Suprapubic skin (tissue), 4 donors: Measurements from ENCODE around the gene ATXN7. TPM values are rescaled to one million over a fixed set of nuclear protein-coding genes. Genes with fewer than 3 reads are reported as not detected.

ENCODE experiments used
- DNase-seq, 2 donors: peaks; one replicate each; pipeline ENCODE4 v3.0.0-alpha.2; 2019; ENCODE audit warnings: low spot score in 2 of 2
- H3K27ac ChIP-seq: fragments of 200-600 bp; sonication (generic); one replicate; pipeline ENCODE4 v1.5.1; 2019
- H3K27me3 ChIP-seq: fragments of 200-600 bp; sonication (generic); one replicate; pipeline ENCODE4 v1.5.1; 2019
- H3K36me3 ChIP-seq: fragments of 200-600 bp; sonication (generic); one replicate; pipeline ENCODE4 v1.5.1; 2019
- H3K4me1 ChIP-seq: fragments of 200-600 bp; sonication (generic); one replicate; pipeline ENCODE4 v1.5.1; 2019
- H3K4me3 ChIP-seq: fragments of 200-600 bp; sonication (generic); one replicate; pipeline ENCODE4 v1.5.1; 2019; ENCODE audit warnings: mild to moderate bottlenecking
- H3K9me3 ChIP-seq: fragments of 200-600 bp; sonication (generic); one replicate; pipeline ENCODE4 v1.5.1; 2019
- CTCF ChIP-seq, 2 donors: fragments of 200-600 bp in 1 of 2; fragments of 450-650 bp in 1 of 2; sonication (generic) in 1 of 2; IDR thresholded peaks; one replicate each; pipeline ENCODE4 v1.5.1; 2016 to 2019; ENCODE audit warnings: antibody characterized with exemption in 2 of 2, mild to moderate bottlenecking in 1 of 2, moderate library complexity in 1 of 2
- EP300 ChIP-seq: sonication (generic); formaldehyde crosslinking; IDR thresholded peaks from one replicate; pipeline ENCODE4 v1.6.1; 2017; ENCODE audit warnings: antibody characterized with exemption
- POLR2A ChIP-seq, 2 donors: fragments of 450-650 bp; IDR thresholded peaks; one replicate each; pipeline ENCODE4 v1.6.1; 2017; ENCODE audit warnings: antibody characterized with exemption in 2 of 2, mild to moderate bottlenecking in 2 of 2, moderate library complexity in 2 of 2
- POLR2AphosphoS5 ChIP-seq, 3 donors: sonication (generic); formaldehyde crosslinking; IDR thresholded peaks; one replicate each; pipeline ENCODE4 v1.6.1; 2017; ENCODE audit warnings: antibody characterized with exemption in 3 of 3
- WGBS: methylation state at CpG from one replicate; pipeline ENCODE4 v1.1.5; 2018; 5-methylcytosine and 5-hydroxymethylcytosine counted together
- total RNA-seq, 4 donors: library from RNA; depleted of rRNA; stranded (reverse); fragments of >200 nt; gene quantifications; one replicate each; pipeline ENCODE4 v1.1.0, GENCODE V29; 2016

ATXN7 gene
- total RNA-seq, 4 donors from 2014 or later = 22.9 to 101 (median 44.2) TPM

- Histone ChIP-seq H3K4me1 (no peaks in the 10 kb centered on the region), H3K9me3 (no peaks in the 10 kb centered on the region), H3K4me3 (no peak overlapping the region), H3K27ac (no peak overlapping the region), H3K27me3 (no peaks in the 10 kb centered on the region), H3K36me3 (peaks cover 78% of the 10 kb centered on the region)
- 61% methylated on average over 4 of the region's 4 CpGs for WGBS
- DNase-seq = no peak
- no peak for TF ChIP-seq CTCF (IDR thresholded peaks at IDR 0.05)
- TF ChIP-seq EP300 = no peak
- TF ChIP-seq POLR2A (IDR thresholded peaks at IDR 0.05) = no peak
- TF ChIP-seq POLR2AphosphoS5 (IDR thresholded peaks at IDR 0.05) = no peak
These were observed 125.3 kb downstream of the ATXN7 start for GRCh38 chr3:63988943-63989342.

GRCh38 chr3:63990204-63990603 lies 126.5 kb downstream of the ATXN7 start:
- TF ChIP-seq POLR2AphosphoS5 (IDR thresholded peaks at IDR 0.05) (no peak), POLR2A (IDR thresholded peaks at IDR 0.05) (no peak), CTCF (IDR thresholded peaks at IDR 0.05) (no peak), EP300 (no peak)
- peaks cover 79% of the 10 kb centered on the region for H3K36me3 ChIP-seq

DNA sequence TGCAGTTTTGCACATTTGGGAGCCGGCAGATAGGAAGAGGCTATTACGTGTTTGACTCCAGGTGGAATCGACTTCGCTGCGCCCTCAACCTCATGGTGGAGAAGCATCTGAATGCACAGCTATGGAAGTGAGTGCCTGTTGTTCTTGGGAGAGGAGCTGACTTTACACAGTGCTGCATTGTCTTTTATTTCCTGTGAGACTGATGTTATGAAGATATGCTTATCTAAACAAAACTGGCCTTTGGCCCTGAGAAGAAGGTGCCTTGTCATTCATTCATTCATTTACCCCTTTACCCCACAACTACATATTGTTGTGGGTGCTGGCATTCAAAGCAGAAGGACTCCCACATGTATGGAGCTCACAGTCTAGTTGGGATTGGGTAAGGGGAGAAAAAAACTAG lies 127.1 kb downstream of the ATXN7 start:
- Histone ChIP-seq H3K4me3 (no peak overlapping the region), H3K27ac (no peak overlapping the region), H3K4me1 (no peaks in the 10 kb centered on the region), H3K9me3 (no peaks in the 10 kb centered on the region), H3K27me3 (no peaks in the 10 kb centered on the region), H3K36me3 (peaks cover 79% of the 10 kb centered on the region)
- no peak for TF ChIP-seq CTCF (IDR thresholded peaks at IDR 0.05)
- no peak for TF ChIP-seq POLR2AphosphoS5 (IDR thresholded peaks at IDR 0.05)
- TF ChIP-seq EP300 = no peak
- TF ChIP-seq POLR2A (IDR thresholded peaks at IDR 0.05) = no peak
- 89% methylated on average over 5 of the region's 5 CpGs for WGBS
- DNase-seq = no peak

More at GRCh38 chr3:63990204-63990603, 126.5 kb downstream of the ATXN7 start:
- no peak for DNase-seq
- Histone ChIP-seq H3K9me3 (no peaks in the 10 kb centered on the region), H3K27ac (no peak overlapping the region), H3K4me1 (no peaks in the 10 kb centered on the region), H3K4me3 (no peak overlapping the region), H3K27me3 (no peaks in the 10 kb centered on the region)
- 93% methylated on average over 14 of the region's 14 CpGs for WGBS

DNA sequence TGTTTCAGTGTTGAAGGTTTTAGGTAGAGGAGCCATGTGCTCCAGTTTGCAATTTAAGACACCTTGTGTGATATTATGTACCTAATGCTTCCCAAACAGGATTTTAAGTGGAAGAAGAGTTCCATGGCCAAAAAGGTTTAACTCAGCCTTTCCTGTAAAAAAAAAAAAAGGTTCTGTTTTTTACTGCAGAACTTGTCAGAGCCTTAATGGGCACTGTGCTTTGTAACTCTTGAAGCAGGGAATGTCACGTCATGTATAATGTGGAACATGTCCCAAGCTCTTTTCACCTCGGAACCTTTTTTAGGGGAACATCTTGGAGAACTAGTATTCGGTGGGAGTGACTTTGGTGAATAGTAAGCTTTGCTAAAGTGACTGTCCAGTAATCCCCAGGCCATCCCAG lies 128.0 kb downstream of the ATXN7 start:
- no peak for DNase-seq
- Histone ChIP-seq H3K27ac (no peak overlapping the region), H3K4me1 (no peaks in the 10 kb centered on the region), H3K4me3 (no peak overlapping the region), H3K27me3 (no peaks in the 10 kb centered on the region), H3K36me3 (peaks cover 81% of the 10 kb centered on the region), H3K9me3 (no peaks in the 10 kb centered on the region)
- WGBS = 92% methylated on average over 3 of the region's 3 CpGs
- TF ChIP-seq POLR2AphosphoS5 (IDR thresholded peaks at IDR 0.05) (no peak), POLR2A (IDR thresholded peaks at IDR 0.05) (no peak), CTCF (IDR thresholded peaks at IDR 0.05) (no peak), EP300 (no peak)

DNA sequence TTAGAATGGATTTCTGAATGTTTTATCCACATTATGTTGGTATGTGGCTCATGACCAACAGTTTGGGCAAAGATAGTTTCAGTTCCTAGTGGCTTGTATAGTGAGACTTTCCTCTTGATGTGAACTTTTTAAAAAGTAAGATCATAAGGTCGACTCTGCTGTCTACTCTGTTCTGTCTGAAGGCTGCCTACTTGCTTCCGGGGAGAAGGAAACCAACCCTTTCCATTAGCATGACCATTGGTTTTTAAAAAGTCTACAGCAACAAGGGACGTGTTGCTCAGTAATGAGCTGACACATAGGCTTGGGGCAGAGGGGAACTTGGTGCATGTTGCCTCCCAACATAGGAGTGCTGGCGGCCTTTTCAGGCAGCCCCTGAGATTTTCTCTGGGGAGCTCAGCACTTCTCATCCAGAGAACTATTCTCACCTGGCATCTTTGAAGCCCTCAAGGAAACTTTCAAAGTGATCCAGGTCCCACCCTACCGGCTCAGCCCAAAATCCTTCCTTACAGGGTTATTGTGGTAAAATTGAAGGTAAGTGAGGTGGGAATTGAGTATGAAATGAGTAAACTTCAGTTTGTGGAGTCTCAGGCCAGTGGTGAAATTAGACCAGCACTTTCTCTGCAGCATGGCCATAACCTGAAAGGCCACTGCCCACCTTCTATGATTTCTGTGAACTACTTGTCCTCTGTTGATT lies 129.0 kb downstream of the ATXN7 start:
- 85% methylated on average over 5 of the region's 5 CpGs for WGBS
- Histone ChIP-seq H3K27me3 (no peaks in the 10 kb centered on the region), H3K4me3 (no peak overlapping the region), H3K36me3 (peaks cover 84% of the 10 kb centered on the region), H3K4me1 (no peaks in the 10 kb centered on the region), H3K27ac (no peak overlapping the region), H3K9me3 (no peaks in the 10 kb centered on the region)
- no peak for DNase-seq
- TF ChIP-seq EP300 = no peak
- no peak for TF ChIP-seq POLR2AphosphoS5 (IDR thresholded peaks at IDR 0.05)
- no peak for TF ChIP-seq POLR2A (IDR thresholded peaks at IDR 0.05)
- no peak for TF ChIP-seq CTCF (IDR thresholded peaks at IDR 0.05)
